Fibroblast of villous mesenchyme (primary cell): ENCODE results near the gene TMEM19. TPM values are rescaled to one million over a fixed set of nuclear protein-coding genes. Genes with fewer than 3 reads are reported as not detected.
A peak's percentile ranks its signal among the peaks of the same experiment; 100 is the strongest.

Source experiments
- DNase-seq: peaks from one replicate; pipeline ENCODE4 v3.0.0-alpha.2; 2010; ENCODE audit warnings: low read depth
- H3K4me3 ChIP-seq: 2 replicates; pipeline ENCODE4 v1.5.1; 2011; ENCODE audit warnings: low read depth, mild to moderate bottlenecking, low read length
- CTCF ChIP-seq: IDR thresholded peaks from 2 replicates; pipeline ENCODE4 v1.5.1; 2012; ENCODE audit warnings: low read depth, mild to moderate bottlenecking, low read length; ENCODE audit not compliant: insufficient read depth
- total RNA-seq: library from RNA; depleted of rRNA; stranded (reverse); fragments of >200 nt; gene quantifications from 2 replicates; pipeline ENCODE4 v1.2.3, GENCODE V29; 2012

Gene TMEM19
- total RNA-seq, 1 donor, result 37.1 TPM

DNA sequence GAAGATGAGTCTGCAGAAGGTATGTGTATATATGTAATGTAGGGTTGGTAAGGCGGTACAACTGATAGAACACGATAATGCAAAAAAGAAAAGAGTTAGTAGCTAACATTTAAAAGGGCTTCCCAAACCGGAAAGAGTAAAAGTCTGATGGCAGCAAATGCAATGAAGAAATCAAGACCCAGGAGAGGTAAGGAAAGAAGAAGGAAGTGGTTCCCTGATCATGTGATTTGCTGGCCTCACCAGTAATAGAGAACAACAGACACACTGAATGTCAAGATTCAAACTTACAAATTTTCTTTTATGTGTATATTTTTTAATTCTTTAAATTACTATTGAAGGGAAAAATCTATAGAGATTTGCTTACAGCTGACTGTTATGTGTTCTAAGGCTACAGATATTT is 40.6 kb upstream of the TMEM19 start:
- DNase-seq, result no peak
- TF ChIP-seq CTCF, result no peak
- H3K4me3 ChIP-seq, result no peak overlapping the region

- H3K4me3 ChIP-seq, result no peak overlapping the region
- DNase-seq, result no peak
- TF ChIP-seq CTCF, result no peak
Measured at GRCh38 chr12:71646512-71646911, 39.4 kb upstream of the TMEM19 start.

DNA sequence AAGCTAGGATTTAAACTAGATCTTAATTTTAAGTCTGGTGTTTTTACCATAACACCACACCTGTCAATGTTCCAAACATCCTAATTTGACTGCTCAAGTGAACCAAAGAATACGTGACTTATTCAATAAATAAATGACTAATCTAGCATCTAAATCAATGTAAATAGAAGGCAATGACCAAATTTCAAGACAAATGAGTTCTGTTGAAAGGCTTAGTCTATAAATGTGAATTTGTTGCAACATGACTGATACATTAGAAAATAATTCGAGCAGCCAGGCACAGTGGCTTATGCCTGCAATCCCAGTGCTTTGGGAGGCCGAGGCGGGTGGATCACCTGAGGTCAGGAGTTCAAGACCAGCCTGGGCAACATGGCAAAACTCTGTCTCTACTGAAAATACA is 37.3 kb upstream of the TMEM19 start:
- DNase-seq, result no peak
- no peak overlapping the region for H3K4me3 ChIP-seq
- no peak for TF ChIP-seq CTCF

DNA sequence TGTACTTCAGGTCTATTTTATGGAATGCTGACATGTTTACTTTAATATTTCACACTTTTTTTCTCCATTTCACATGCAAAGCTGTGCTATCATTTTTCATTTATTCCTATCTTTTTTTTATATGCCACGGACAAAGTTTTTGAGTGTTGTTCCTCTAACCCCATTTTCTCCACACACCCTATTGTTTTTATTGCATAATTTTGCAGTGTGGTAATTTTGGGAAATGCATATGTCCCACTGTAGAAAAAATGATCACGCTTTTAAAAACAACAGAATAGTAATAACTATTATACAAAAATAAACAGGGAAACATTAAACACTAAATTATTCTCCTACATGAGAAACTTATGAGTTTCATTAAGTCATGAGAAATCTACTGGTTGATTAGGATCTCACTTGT is 36.5 kb upstream of the TMEM19 start:
- no peak for DNase-seq
- no peak for TF ChIP-seq CTCF
- no peak overlapping the region for H3K4me3 ChIP-seq

DNA sequence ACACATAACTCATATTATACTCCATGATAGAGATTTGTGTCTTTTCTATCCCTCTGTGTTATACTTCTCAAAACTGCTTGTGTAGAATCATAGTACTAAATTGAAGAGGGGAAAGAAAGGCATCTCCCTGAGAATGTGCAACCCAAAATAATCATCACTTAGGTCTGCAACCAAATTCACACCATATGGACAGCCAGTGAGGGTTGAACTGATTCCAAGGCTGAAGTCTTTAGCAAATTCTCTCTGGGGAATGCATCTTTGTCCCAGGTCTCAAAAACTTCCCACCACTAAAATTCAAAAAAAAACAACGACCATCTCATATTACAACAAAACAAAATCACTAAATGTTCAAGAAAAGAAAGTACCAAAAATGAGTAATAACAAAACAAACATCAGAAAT is 33.2 kb upstream of the TMEM19 start:
- peak; percentile 11 for DNase-seq
- TF ChIP-seq CTCF, result no peak

DNA sequence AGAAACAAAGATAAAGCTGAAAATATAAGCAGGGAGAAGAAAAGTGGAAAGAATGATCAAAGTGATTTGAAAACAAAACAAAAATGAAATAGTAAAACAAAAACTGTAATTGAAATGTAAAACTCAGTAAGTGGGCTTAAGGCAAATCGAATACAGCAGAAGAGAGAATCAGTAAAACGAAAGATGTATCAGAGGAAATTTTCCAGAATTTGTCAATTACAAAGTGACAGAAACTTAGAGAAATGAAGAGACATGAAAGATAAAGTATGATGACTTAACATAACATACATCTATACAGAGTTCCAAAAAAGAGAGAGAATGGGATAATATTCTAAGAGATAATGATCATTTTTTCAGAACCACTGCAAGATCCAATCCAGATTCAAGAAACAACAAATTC is 32.7 kb upstream of the TMEM19 start:
- no peak for DNase-seq
- TF ChIP-seq CTCF, result no peak
- H3K4me3 ChIP-seq, result no peak overlapping the region

More for the DNA sequence above, 33.2 kb upstream of the TMEM19 start:
- no peak overlapping the region for H3K4me3 ChIP-seq

- DNase-seq, result no peak
- H3K4me3 ChIP-seq, result no peak overlapping the region
- no peak for TF ChIP-seq CTCF
Measured at GRCh38 chr12:71654200-71654599, 31.7 kb upstream of the TMEM19 start.
